OCI-M2 (cell line): ENCODE results near the gene DHX35.
A peak's percentile ranks its signal among the peaks of the same experiment; 100 is the strongest.

Experiments
- DNase-seq: peaks from one replicate; lab custom pipeline; 2025; ENCODE audit not compliant: unreplicated experiment; lab: John Stamatoyannopoulos, UW

DHX35 gene

GRCh38 chr20:39052676-39053075 is 90.5 kb downstream of the DHX35 start:
- no peak for DNase-seq

- DNase-seq, result no peak
Measured at GRCh38 chr20:39057143-39057542, 95.0 kb downstream of the DHX35 start.

GRCh38 chr20:39057911-39058310 is 95.8 kb downstream of the DHX35 start:
- no peak for DNase-seq

- DNase-seq, result no peak
Measured at GRCh38 chr20:39059036-39059435, 96.9 kb downstream of the DHX35 start.

- DNase-seq, result no peak
Measured at GRCh38 chr20:39066471-39067242, 104.5 kb downstream of the DHX35 start.

- no peak for DNase-seq
Measured at GRCh38 chr20:39067526-39068216, 105.5 kb downstream of the DHX35 start.

- DNase-seq, result no peak
Measured at GRCh38 chr20:39069976-39070375, 107.8 kb downstream of the DHX35 start.

- no peak for DNase-seq
Measured at GRCh38 chr20:39070484-39071231, 108.5 kb downstream of the DHX35 start.

- DNase-seq, result no peak
Measured at GRCh38 chr20:39072132-39072531, 110.0 kb downstream of the DHX35 start.

GRCh38 chr20:39072653-39073052 is 110.5 kb downstream of the DHX35 start:
- no peak for DNase-seq

GRCh38 chr20:39075731-39076130 is 113.6 kb downstream of the DHX35 start:
- no peak for DNase-seq

- no peak for DNase-seq
Measured at GRCh38 chr20:39076958-39077357, 114.8 kb downstream of the DHX35 start.

GRCh38 chr20:39080326-39080725 is 118.2 kb downstream of the DHX35 start:
- no peak for DNase-seq

- DNase-seq, result peak; percentile 15
Measured at GRCh38 chr20:39081255-39081654, 119.1 kb downstream of the DHX35 start.

- DNase-seq, result no peak
Measured at GRCh38 chr20:39082622-39083398, 120.7 kb downstream of the DHX35 start.

GRCh38 chr20:39083761-39084160 is 121.6 kb downstream of the DHX35 start:
- DNase-seq, result no peak

- DNase-seq, result no peak
Measured at GRCh38 chr20:39089029-39089428, 126.9 kb downstream of the DHX35 start.
